Measurements from ENCODE around the gene STEAP3.
A peak's percentile ranks its signal among the peaks of the same experiment; 100 is the strongest.

The STEAP3 gene, protein sequence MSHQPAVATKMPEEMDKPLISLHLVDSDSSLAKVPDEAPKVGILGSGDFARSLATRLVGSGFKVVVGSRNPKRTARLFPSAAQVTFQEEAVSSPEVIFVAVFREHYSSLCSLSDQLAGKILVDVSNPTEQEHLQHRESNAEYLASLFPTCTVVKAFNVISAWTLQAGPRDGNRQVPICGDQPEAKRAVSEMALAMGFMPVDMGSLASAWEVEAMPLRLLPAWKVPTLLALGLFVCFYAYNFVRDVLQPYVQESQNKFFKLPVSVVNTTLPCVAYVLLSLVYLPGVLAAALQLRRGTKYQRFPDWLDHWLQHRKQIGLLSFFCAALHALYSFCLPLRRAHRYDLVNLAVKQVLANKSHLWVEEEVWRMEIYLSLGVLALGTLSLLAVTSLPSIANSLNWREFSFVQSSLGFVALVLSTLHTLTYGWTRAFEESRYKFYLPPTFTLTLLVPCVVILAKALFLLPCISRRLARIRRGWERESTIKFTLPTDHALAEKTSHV

GRCh38 chr2:119223521-119224390, at the start of gene STEAP3:
STEAP3 (plus strand) TSS chr2:119223834; CDS start chr2:119231013, 7,179 bp downstream.
- no peak for DNase-seq

GRCh38 chr2:119174216-119174992, 49.2 kb upstream of the STEAP3 start:
- peak; percentile 39 for DNase-seq

GRCh38 chr2:119174993-119175347, 48.7 kb upstream of the STEAP3 start:
- no peak for DNase-seq

DNA sequence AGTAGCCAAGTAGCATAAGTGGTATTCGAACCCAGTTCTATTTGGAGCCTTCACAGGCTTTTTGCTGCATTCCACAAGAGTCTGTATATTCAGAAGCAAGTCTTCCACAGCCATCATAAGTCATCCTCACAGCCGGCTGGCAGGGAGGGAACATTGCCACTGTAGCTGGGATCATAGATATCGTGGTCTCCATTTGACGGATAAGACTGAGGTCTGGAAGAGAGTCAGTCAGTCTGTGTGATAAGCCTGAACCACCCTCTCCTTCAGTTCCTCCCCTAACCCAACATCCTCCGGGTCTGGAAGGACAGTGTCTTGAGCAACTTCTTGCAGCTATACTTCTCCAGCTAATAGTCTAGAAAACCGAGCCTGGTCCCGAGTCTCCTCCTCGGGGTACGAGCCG, 48.1 kb upstream of the STEAP3 start:
- no peak for DNase-seq

DNA sequence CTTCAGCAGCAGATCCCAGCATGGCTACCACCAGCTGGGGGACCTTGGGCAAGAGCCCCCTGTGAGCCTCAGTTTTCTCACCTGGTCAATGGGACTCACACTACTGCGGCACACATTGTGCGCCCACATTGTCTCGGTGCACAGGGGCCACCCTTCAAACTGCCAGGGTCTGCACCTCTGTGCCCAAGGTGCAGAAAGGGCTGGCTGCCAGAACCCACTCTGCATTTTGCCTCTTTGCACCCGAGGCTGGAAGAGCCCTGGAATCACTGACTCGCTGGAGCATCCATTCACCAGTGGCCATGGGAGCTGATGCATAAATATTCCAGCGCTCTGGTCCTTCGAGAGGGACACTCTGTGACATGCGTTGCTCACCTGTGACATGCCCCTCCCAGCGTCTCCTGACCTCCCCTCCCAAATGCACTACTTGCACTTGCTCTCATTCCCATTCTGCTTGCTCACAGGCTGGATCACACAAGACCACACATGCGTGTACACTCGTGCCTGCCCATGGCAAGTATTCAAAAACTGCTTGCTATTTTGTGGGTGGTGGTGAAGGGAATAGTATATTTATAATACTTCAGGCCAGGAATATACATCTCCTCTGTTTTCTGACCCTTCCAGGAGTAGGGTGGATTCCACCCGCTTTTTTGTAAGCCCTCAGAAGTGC, 46.3 kb upstream of the STEAP3 start:
- DNase-seq, result no peak

DNA sequence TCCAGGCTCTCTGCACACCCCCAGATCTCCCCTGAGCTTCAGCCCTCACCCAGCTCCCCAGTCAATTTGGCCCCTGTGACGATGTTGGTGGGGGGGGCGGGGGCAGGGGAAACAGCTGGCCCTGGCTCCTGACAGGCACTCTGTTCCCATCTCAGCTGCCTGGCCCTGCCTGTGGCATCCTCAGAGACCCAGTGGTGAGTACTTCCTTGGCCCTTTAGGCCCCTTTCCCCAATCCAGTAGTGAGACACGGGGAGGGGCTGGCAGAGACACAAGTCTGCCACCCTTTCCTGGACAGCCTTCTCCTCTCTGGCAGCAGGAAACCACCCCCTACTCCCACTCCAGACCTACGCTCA, 45.8 kb upstream of the STEAP3 start:
- no peak for DNase-seq

DNA sequence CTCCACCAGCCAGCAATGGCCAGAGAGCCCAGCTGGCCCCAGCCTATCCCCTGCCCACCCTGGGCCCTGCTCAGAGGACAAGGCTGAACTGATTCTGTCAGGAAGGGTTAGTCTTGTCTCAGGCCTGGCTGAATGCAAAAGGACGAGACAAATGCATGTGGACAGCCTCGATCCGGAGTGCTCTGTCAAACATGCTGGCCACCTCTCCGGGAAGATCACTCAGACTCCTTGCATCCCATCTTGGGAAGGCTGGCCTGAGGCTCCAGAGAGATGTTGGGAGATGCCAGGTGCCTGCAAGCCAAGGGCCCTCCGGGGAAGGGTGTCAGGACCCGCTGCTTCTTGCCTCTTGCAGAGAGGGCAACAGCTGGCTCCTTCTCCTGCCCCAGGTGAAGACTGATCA, 44.9 kb upstream of the STEAP3 start:
- no peak for DNase-seq

GRCh38 chr2:119179202-119179601, 44.4 kb upstream of the STEAP3 start:
- DNase-seq, result no peak

- DNase-seq, result no peak
Measured at GRCh38 chr2:119179991-119180390, 43.6 kb upstream of the STEAP3 start.

DNA sequence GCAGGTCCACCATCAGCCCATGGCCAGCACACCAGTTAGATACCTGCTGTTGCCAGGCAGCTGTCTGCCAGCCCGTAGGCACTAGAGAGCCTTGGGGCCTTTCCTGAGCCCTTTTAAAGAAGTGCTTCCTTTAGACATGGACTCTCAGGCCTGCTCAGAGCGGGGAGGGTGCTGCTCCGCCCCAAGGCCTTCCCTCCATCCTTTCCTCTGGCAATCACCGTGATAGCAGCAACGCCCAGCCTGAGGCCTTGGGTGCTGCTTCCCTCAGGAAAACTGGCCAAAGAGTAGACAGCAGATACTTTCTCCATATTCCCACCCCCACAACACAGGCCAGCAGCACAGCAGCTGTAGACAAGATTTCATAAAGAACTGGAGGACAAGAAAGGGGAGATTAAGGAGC, 42.7 kb upstream of the STEAP3 start:
- no peak for DNase-seq

- DNase-seq, result no peak
Measured at GRCh38 chr2:119181391-119181790, 42.2 kb upstream of the STEAP3 start.

DNA sequence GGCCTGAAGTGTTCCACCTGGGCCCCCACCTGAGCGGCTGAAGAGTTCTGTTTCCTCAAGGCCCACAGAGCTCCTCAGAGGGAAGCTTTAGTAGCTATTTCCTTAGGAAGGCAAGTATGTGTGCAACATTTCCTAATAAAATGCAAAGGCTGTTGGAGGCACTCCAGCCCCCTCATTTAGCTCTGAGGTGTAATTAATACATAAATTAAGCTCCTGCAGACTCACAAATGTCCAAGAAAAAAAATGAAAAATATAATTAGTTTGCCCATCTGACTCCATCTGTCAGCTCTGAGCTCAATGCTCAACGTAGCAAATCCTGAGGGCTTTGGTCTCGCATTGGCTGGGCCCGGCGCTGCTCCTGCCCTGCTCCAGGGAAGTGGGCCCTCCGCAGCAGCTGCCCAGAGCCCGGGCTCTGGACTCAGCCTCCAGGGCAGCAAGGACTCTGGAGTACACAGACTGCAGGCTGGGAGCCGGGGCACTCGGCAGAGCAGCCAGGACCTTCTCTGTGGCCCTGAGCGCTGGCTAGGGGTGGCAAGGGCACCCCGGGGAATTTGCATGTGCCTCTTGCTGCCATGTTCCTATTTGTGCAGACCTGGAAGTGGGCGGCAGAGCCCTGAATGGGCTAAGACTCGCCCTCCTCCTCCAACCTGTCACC, 41.7 kb upstream of the STEAP3 start:
- DNase-seq, result no peak

DNA sequence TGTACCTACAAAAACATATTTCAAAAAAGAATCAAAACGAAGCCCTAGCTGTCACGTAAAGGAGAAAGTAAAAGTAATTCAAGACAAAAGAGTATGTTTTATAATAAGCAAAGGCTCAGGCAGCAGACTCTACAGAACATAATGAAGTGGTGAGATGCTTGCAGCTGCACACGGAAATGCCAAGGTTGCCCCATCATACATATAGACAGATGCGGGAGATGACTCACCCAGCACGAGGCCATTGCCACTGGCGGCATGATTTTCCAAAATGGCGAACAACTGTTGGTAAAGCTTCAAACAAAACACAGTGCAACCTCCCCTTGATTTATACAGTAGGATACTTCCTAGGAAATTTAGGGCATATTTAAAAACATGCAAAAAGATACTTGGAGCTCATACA, 39.1 kb upstream of the STEAP3 start:
- DNase-seq, result no peak

- DNase-seq, result no peak
Measured at GRCh38 chr2:119190321-119191111, 33.1 kb upstream of the STEAP3 start.

DNA sequence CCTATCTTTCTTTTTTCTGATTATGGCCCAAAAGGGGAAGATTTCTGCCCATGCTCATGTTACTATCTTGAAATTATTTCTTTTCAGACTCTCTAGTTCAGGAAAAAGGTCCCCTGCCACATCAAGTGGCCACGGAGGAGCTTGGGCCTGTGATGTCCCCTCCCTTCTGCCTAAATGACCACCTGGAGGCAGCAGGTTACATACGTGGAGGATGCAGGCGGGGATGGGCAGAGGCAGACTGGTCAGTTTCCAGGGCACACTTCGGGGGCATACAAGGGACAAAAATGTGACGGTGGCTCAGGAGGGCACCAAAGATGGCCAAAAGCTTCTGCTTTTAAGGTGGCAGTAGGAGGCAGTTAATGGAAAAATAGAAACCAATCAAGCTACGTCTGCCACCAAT, 30.7 kb upstream of the STEAP3 start:
- DNase-seq, result no peak

DNA sequence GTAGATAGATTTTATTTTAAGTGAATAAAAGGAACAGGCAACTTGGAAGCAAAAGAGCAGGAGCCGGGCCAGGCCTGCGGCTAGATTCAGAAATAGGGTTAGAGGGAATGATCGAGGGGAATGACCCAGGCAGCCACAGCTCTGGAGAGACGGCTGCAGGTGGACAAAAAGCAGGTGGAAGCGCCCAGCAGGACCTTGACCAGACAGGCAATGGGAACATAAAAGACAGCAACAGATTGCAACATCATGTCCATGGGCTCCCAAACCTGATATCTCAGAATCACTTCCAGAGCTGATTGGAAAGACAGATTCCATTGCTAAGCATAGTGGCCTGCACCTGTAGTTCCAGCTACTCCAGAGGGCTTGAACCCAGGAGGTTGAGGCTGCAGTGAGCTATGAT, 28.6 kb upstream of the STEAP3 start:
- DNase-seq, result no peak

DNA sequence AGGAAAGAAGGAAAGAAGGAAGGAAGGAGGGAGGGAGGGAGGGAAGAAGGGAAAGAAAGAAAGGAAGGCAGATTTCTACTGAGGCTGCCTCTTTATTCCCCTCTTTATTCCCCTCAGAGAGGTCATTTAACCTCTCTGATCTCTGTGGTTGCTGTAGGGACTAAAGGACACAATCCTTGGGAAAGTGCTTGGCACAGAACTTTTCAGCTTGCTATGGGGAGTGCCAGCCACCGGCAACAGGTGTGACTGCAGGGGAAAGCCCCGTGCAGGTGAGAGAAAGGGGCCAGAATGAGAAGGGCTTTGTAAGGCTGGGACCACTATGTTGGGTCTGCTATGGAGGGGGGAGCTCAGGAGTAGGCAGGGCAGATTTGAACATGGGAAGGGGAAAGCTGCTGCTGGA, 27.7 kb upstream of the STEAP3 start:
- no peak for DNase-seq

DNA sequence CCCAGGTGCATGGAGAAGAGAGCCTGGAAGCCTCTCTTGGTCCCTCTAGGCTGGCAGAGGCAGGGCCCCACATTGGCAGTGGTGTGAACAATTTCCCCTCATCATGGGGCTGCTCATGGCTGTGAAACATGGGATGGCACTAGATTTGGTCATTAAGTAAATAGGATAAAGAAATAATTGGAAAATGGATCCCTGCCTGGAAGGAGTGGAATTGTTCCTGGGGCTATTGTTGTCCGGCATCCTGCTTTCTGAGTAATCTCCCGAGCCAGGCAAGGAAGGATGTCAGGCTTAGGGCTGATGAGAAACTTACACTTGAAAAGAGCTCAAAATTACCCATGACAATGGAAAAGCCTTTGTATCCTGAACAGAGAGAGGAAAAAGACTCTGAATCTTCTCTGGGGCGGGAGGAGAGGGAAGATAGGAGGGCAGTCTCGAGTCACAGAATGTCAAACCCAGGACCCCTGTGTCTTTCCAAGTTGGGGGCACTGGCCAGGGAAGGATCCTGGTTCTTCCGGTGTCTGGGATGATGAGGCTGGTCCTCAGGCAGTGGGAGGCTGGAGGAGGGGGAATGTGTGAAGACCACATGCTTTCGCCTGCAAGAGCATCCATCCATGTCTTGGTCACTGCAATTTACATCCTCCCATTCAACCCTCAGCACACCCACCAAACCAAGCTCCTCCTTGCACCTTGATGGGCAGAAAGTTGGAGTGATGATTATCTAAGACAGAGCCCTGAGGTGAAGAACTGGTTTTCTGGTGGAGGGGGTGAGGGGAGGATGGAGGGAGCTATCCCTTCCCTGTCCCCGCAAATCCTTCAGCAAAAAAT, 27.1 kb upstream of the STEAP3 start:
- DNase-seq, result no peak

DNA sequence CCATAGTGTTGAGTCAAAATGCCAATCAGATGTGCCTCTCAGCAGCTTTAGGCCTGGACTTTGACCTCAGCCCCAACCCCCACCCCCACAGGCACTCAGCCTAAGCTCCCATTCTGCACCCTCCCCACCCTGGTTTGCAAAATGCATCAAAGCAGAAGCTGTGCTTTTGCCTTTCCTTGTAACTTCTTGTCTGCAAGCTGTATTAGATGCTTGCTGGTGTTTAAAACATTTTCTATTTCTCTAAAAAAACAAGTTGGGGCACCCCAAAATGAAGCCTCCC, 26.6 kb upstream of the STEAP3 start:
- no peak for DNase-seq

DNA sequence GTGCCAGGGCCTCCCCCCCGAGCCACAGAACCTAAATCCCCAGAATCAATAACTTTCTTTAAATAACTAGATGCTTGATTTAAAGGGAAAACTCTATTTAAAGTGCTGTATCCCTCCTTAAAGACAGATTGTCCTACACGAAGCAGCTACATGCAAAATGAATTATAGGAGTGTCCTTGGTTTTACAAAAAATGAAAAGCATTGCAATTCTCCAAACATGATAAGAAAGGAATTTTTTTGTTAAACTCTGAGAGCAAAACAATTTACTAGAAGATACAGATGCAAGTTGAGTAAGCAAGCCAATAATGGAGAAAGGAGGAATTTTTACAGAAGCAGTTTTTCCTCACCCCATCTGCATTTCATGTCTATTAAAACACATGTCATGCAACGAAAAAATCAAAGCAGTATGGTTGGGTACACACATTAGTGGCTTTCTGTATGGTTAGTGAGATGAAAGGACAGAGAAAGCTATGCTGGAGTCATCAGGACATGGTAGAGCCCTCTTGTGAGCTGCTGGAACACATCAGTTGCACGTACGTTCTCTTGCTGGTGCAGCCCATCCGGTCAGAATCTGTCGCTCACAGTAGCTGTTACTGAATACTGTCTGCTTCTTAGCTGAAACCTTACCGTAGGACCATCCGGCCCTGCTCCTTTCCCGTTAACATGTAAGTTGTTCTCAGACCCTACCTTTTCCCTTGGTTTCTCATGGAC, 25.9 kb upstream of the STEAP3 start:
- no peak for DNase-seq
